Hematopoietic multipotent progenitor cell treated with erythropoietin and hydrocortisone succinate and interleukin-3 and kit ligand, for 17 days (in vitro differentiated cells): Measurements from ENCODE around the gene NEURL4.
"Not testable (repeated sequence)": the region's sequence is repeated elsewhere in the genome, so short reads cannot be mapped to it uniquely, and the experiment has no call there.

Source experiments
- DNase-seq: peaks from one replicate; pipeline ENCODE4 v3.0.0-alpha.2; 2015; ENCODE audit warnings: low spot score

NEURL4 gene

DNA sequence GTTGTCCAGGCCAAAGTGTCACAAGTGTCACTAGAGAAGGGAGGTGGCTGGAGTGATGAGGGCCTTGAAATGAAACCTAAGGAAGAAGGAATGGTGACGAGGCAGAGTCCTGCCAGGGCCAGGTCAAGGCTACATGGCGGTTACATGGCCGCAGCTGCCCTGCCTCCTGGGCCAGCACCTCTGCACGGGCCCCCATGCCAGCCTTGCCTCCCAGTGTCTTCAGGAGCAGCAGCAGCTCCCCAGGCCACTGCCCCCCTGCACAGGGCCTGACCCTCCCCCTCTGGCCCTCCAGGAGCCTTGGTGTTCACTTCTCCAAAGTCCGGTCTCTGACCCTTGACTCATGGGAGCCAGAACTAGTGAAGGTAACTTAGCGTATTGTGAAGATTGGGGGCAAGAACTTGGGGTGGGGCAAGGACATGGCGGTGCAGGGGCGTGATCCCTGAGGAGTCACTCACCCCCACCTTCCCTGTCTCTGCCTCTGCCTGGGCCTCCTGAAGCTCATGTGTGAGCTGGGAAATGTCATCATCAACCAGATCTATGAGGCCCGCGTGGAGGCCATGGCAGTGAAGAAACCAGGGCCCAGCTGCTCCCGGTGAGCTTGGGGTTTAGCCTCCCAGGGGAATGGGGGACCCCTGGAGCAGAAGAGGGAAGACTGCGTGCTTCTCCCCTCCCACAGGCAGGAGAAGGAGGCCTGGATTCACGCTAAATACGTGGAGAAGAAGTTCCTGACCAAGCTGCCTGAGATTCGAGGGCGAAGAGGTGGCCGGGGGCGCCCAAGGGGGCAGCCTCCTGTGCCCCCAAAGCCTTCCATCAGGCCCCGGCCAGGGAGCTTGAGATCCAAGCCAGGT is 18.7 kb upstream of the NEURL4 start:
- no peak for DNase-seq

DNA sequence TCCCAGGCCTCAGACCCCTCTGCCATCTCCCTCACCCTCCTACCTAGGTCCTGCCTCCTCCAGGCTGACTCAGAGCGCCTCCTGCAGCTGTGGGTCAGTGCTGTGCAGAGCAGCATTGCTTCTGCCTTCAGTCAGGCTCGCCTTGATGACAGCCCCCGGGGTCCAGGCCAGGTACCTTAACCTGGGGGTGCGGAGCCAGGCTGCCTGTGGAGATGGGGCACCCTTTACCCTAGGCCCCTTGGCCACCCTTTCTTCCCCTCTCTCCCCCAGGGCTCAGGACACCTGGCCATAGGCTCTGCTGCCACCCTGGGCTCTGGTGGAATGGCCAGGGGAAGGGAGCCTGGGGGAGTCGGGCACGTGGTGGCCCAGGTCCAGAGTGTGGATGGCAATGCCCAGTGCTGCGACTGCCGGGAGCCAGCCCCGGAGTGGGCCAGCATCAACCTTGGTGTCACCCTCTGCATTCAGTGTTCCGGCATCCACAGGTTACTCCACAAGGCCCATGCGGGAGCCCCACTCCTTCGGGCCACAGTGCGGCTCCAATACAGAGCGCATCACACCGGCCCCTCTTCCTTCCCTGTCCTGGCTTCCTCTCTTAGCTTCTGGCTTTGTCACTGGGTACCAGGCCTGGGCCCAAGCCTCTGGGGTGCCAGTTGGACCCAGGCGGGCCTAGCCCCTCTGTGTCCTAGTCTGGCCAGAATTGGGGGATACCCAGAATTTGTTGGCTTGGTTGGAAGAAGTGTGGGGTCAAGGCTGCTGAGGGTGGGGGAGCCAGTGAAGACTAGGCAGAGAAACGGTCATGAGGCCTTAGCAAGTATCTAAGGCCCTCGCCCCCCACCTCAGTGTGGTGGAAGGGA is 17.9 kb upstream of the NEURL4 start:
- DNase-seq = no peak

DNA sequence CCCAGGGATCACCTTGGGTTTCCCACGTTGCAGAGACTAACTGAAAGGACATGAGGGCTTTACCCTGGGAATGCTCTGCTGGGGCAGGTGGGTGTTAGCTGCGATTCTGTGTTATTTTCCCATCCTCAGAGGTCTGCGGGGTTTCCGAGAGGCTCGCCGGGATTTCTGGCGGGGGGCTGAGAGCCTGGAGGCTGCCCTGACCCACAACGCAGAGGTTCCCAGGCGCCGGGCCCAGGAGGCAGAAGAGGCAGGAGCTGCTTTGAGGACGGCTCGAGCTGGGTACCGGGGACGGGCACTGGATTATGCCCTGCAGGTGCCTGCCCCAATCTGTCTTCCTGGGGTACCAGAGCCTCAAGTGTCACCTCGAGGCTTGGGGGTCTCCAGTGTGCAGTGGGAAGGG is 14.1 kb upstream of the NEURL4 start:
- no peak for DNase-seq

DNA sequence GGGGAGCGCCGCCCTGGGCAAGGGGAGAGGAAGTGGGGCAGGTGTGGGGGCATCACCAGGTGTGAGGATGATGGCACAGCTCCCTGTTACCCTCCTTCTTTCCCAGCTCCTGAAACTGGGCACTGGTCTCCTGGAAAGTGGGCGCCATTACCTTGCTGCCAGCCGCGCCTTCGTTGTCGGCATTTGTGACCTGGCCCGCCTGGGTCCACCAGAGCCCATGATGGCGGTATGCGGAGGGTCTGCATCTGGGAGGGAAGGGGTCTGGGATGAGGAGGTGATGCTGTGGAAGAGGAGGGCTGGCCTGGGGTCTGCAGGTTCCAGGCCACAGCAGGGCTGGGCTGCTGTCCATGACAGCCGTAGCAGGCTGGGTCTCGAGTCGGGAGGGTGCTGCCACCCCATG is 12.7 kb upstream of the NEURL4 start:
- no peak for DNase-seq

DNA sequence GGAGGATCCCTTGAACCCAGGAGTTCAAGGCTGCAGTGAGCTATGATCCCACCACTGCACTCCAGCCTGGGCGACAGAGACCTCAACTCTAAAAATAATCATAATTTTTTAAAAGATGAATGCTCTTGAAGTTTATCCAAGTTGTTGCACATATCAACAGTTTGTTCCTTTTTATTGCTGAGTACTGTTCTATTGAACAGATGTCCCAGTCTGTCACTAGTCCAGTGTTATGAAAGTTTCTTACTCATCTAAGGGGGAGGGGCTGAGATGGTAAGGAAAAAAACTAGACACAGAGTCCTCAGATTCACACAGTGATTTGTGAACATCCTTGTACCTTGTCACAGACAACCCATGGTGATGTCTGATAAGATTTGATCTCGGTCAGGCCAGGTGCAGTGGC is 11.0 kb upstream of the NEURL4 start:
- no peak for DNase-seq

GRCh38 chr17:7337600-7337999 is 8.5 kb upstream of the NEURL4 start:
- not testable (repeated sequence) for DNase-seq

DNA sequence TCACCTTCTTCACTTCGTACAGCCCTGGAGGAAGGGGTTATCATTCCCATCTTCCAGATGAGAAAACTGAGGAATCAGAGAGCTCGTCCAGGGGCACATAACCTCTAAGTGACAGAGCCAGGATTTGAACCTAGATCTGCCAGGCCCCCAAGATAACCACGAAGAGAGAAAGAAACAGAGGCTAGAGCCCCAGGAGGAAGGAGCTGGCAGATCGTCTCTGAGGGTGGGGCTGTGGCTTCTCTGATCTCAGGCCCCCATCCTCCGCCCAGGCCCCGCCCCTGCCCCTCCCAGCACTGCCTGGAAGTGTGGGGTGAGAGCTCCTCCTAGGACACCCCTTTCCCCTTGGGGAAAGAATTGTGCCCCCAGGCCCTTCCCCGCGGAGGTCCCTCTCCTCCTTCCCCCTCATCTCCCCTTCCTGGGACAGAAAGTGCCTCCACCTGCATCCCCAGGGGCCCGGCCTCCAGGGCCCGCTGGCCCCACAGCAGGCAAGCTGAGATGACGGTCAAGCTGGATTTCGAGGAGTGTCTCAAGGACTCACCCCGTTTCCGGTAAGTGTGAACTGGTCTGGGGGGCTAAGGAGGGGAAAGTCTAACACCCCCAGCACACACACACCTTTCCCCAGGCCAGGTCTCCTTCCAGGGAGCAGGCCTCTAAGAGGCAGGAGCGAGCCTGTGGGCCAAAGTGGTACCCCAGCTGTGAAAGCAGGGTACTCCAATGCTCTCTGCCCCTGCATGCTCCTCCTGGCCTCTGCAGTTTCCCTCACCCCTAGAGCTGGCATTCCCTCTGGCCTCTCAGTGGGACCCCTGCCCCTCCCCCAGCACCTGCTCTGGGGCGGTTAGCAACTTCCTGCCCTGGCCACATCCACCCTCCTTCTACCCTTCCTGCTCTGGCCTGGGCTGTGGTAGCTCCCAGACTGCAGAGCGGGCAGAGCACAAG is 7.4 kb upstream of the NEURL4 start, which contains the start of gene ACAP1:
ACAP1 (plus strand) TSS at position 290 of the 936 bp plus-strand sequence; CDS start at position 496, 206 bp downstream.
- DNase-seq = peak; percentile 65

- DNase-seq = not testable (repeated sequence)
Measured at GRCh38 chr17:7335765-7336164, 6.6 kb upstream of the NEURL4 start.

GRCh38 chr17:7334938-7335538 is 5.9 kb upstream of the NEURL4 start:
- no peak for DNase-seq

- DNase-seq = not testable (repeated sequence)
Measured at GRCh38 chr17:7332600-7333069, 3.5 kb upstream of the NEURL4 start.

DNA sequence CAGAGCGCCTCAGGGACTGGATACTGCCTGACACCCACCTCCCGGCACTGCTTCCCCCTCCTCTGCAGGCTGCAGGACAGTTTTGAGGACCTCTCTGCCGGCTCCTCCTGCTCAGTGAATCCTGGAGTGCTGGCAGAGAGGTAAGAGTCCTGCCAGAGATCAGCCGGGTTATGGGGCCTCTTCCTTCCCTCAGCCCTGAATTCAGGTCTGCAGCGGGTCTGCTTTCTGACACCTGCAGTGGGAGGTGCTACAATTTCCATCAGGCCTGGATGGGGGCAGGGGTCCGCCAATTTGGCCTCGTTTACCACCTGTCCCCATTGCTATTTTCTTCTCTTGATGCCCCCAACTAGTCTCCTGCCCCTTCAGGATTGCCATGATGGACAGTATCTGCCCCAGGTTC is 3.0 kb upstream of the NEURL4 start:
- no peak for DNase-seq

DNA sequence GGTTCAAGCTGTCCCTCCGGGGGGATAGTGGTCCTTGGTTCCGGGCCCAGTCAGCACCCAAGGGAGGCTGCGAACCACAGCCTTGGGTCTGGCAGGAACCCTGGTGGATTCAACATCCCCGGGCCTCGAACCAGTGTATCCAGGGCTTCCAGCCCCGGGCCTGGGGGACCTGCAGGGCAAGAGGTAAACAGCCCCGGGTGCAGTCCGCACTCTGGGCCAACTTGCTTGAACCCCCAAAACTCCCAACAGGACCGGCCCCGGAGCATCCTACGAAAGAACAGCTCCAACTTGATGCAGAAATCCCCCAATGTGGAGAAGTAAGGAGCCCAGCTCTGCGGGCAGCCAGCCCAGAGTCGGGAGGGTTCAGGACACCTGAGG is 1.5 kb upstream of the NEURL4 start:
- no peak for DNase-seq

GRCh38 chr17:7329997-7330637 is 982 bp upstream of the NEURL4 start:
- DNase-seq = peak; percentile 71

DNA sequence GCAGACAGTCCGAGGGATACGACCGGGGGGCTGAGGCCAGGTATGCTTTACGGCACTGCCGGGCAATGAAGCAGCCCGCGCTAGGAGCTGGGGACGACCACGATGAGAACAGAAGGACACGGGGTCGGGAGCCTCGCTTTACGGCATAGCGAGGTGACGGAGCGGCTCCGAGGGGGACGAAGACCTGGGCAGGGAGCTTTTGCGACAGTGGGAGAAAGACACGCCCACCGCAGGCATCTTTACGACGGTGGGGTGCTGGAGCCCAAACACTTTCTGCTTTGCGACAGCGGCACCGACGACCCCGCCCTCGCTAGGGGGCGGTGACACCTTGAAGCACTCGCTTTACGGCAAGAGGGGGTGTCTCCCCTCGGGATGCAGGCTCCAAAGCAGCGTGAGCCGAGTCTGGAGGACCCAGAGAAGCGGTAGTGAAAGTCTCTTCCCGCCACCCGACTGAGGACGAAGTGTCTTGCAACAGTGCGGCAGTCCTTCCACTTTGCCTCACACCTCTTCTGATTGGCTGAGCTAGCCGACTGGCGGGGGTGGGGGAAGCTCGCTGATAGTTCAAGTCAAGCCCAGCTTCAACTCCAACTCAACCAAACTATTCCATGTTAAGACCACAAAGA is 350 bp upstream of the NEURL4 start:
- DNase-seq = peak; percentile 95

DNA sequence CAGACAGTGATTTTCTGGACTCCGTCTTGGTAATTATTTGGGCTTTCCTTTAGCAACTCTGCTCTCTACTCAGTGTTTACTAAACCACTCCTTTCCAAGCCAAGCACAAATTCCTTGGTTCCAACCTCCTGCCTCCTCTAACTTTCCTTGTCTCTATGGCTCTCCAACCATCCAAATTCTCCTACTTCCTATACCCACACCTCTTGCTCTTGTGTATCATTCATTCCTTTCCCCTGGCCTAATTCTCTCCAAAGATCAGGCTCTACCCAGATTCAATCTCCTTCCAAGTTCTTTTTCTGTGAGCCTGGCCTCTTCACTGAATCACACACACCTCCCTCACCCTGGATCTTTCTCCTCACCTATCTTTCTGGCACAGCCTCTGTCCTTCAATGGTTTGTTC is 1.1 kb downstream of the NEURL4 start:
- no peak for DNase-seq

GRCh38 chr17:7327501-7327900 is 1.6 kb downstream of the NEURL4 start:
- no peak for DNase-seq

DNA sequence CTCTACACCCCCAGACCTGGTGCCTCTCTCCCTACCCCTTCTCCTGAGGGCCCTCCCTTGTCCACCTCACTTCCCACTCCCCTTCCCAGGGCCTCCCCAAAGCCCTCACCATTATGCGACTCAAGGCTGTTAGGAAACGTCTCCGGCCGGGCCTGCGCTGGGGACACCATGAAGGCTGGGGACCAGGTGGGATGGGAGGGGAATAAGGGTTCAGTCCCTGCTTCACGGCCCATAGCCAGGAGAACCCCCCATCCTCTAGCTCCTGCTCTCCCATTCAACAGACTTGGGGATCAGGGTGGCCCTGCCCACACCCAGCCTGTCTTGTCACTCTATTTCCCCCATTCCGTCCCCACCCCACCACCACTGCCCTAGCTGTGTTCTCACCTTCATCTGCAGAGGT is 2.1 kb downstream of the NEURL4 start:
- DNase-seq = no peak

- DNase-seq = no peak
Measured at GRCh38 chr17:7326186-7326585, 2.9 kb downstream of the NEURL4 start.

GRCh38 chr17:7325031-7325528 is 4.1 kb downstream of the NEURL4 start:
- no peak for DNase-seq

GRCh38 chr17:7324438-7324779 is 4.7 kb downstream of the NEURL4 start:
- no peak for DNase-seq
